Esophagus muscularis mucosa (tissue), 4 donors: Measurements from ENCODE around the gene FAM120B. TPM values are rescaled to one million over a fixed set of nuclear protein-coding genes. Genes with fewer than 3 reads are reported as not detected.

ENCODE experiments used
- DNase-seq: peaks from one replicate; pipeline ENCODE4 v3.0.0-alpha.2; 2017; ENCODE audit errors: extremely low spot score
- H3K27ac ChIP-seq, 4 donors: fragments of 200-600 bp; sonication (generic); replicated peaks in 1 of 4; 1 replicate in 3 of 4; 2 replicates in 1 of 4; pipeline ENCODE4 v1.5.1; 2016 to 2019; ENCODE audit warnings: mild to moderate bottlenecking in 1 of 4
- H3K27me3 ChIP-seq, 4 donors: fragments of 200-600 bp; sonication (generic); one replicate each; pipeline versions ENCODE4 v1.5.1 to v1.6.0; 2016 to 2019
- H3K36me3 ChIP-seq, 4 donors: fragments of 200-600 bp; sonication (generic); one replicate each; pipeline ENCODE4 v1.5.1; 2016 to 2019
- H3K4me1 ChIP-seq, 4 donors: fragments of 200-600 bp; sonication (generic); one replicate each; pipeline ENCODE4 v1.5.1; 2016 to 2019
- H3K4me3 ChIP-seq, 4 donors: fragments of 200-600 bp; sonication (generic); 1 replicate in 2 of 4; 2 replicates in 2 of 4; pipeline ENCODE4 v1.5.1; 2016 to 2019; ENCODE audit warnings: mild to moderate bottlenecking in 4 of 4, moderate library complexity in 1 of 4
- H3K9me3 ChIP-seq, 4 donors: fragments of 200-600 bp; sonication (generic); 1 replicate in 3 of 4; 2 replicates in 1 of 4; pipeline ENCODE4 v1.5.1; 2016 to 2019
- EP300 ChIP-seq: sonication (generic); formaldehyde crosslinking; IDR thresholded peaks from one replicate; pipeline ENCODE4 v1.6.1; 2017; ENCODE audit warnings: antibody characterized with exemption
- POLR2A ChIP-seq: fragments of 450-650 bp; IDR thresholded peaks from one replicate; pipeline ENCODE4 v1.6.1; 2017; ENCODE audit warnings: antibody characterized with exemption, moderate library complexity, mild to moderate bottlenecking, low read depth
- POLR2AphosphoS5 ChIP-seq, 2 donors: sonication (generic); formaldehyde crosslinking; IDR thresholded peaks; one replicate each; pipeline ENCODE4 v1.6.1; 2017; ENCODE audit warnings: antibody characterized with exemption in 2 of 2
- WGBS: methylation state at CpG from one replicate; pipeline ENCODE4 v1.1.5; 2018; 5-methylcytosine and 5-hydroxymethylcytosine counted together
- intact Hi-C: fragments of 100-400 bp; cut with DNase I; formaldehyde crosslinking; loops from one replicate; pipeline ENCODE4 v1.15.1; 2023
- total RNA-seq, 4 donors: library from RNA; depleted of rRNA; stranded (reverse); fragments of >200 nt; gene quantifications; one replicate each; pipeline versions ENCODE4 v1.1.0 to v1.2.1, GENCODE V29; 2016
- TF ChIP-seq, protein P1 (sequence below), 3 experiments: fragments of 200-600 bp in 2 of 3; fragments of 450-650 bp in 1 of 3; sonication (generic) in 2 of 3; IDR thresholded peaks; one replicate each; pipeline ENCODE4 v1.5.1; 2017 to 2019; ENCODE audit warnings: antibody characterized with exemption in 3 of 3, mild to moderate bottlenecking in 2 of 3, moderate library complexity in 1 of 3

Gene FAM120B
- total RNA-seq, 4 donors from 2014 or later, result 28.1 to 49.0 (median 33.7) TPM

GRCh38 chr6:170368544-170368943 is 62.0 kb downstream of the FAM120B start:
- H3K36me3 ChIP-seq, result peaks cover 3 to 72% (median 27%) of the 10 kb centered on the region in 4 donors
- DNase-seq, result no peak
- peaks cover 0 to 13% (median 0%) of the 10 kb centered on the region in 4 donors for H3K4me1 ChIP-seq
- intact Hi-C loops, result no loop called here
- H3K27me3 ChIP-seq, result no peaks in the 10 kb centered on the region
- WGBS, result 78% methylated on average over 2 of the region's 2 CpGs
- no peak overlapping the region for H3K4me3 ChIP-seq
- TF ChIP-seq, protein P1, sequence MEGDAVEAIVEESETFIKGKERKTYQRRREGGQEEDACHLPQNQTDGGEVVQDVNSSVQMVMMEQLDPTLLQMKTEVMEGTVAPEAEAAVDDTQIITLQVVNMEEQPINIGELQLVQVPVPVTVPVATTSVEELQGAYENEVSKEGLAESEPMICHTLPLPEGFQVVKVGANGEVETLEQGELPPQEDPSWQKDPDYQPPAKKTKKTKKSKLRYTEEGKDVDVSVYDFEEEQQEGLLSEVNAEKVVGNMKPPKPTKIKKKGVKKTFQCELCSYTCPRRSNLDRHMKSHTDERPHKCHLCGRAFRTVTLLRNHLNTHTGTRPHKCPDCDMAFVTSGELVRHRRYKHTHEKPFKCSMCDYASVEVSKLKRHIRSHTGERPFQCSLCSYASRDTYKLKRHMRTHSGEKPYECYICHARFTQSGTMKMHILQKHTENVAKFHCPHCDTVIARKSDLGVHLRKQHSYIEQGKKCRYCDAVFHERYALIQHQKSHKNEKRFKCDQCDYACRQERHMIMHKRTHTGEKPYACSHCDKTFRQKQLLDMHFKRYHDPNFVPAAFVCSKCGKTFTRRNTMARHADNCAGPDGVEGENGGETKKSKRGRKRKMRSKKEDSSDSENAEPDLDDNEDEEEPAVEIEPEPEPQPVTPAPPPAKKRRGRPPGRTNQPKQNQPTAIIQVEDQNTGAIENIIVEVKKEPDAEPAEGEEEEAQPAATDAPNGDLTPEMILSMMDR (IDR thresholded peaks at IDR 0.05), result no peak
- TF ChIP-seq POLR2A (no peak), POLR2AphosphoS5 (IDR thresholded peaks at IDR 0.05) (no peak), EP300 (no peak)
- no peak overlapping the region for H3K27ac ChIP-seq
- H3K9me3 ChIP-seq, result no peaks in the 10 kb centered on the region

- DNase-seq, result no peak
- Histone ChIP-seq H3K27me3 (no peaks in the 10 kb centered on the region), H3K9me3 (no peaks in the 10 kb centered on the region), H3K4me1 (peaks cover 0 to 13% (median 0%) of the 10 kb centered on the region in 4 donors), H3K27ac (no peak overlapping the region), H3K4me3 (no peak overlapping the region), H3K36me3 (peaks cover 0 to 72% (median 24%) of the 10 kb centered on the region in 4 donors)
- intact Hi-C loops, result no loop called here
- TF ChIP-seq POLR2A, result no peak
- TF ChIP-seq, protein P1 (IDR thresholded peaks at IDR 0.05), result no peak
- TF ChIP-seq EP300, result no peak
- no peak for TF ChIP-seq POLR2AphosphoS5 (IDR thresholded peaks at IDR 0.05)
- 83% methylated on average over 5 of the region's 5 CpGs for WGBS
Measured at GRCh38 chr6:170369403-170369802, 62.8 kb downstream of the FAM120B start.

- no peak overlapping the region for H3K4me3 ChIP-seq
- TF ChIP-seq POLR2A, result no peak
- no peak for TF ChIP-seq POLR2AphosphoS5 (IDR thresholded peaks at IDR 0.05)
- TF ChIP-seq, protein P1 (IDR thresholded peaks at IDR 0.05), result no peak
- no peak for TF ChIP-seq EP300
- no peaks in the 10 kb centered on the region for H3K27me3 ChIP-seq
- intact Hi-C loops, result no loop called here
- H3K9me3 ChIP-seq, result no peaks in the 10 kb centered on the region
- no peak overlapping the region for H3K27ac ChIP-seq
- no peak for DNase-seq
- peaks cover 0 to 11% (median 0%) of the 10 kb centered on the region in 4 donors for H3K4me1 ChIP-seq
- peaks cover 0 to 62% (median 21%) of the 10 kb centered on the region in 4 donors for H3K36me3 ChIP-seq
- 90% methylated on average over 6 of the region's 6 CpGs for WGBS
Measured at GRCh38 chr6:170370416-170370815, 63.9 kb downstream of the FAM120B start.

- Histone ChIP-seq H3K27ac (no peak overlapping the region), H3K4me3 (no peak overlapping the region), H3K4me1 (peaks cover 0 to 10% (median 0%) of the 10 kb centered on the region in 4 donors), H3K36me3 (peaks cover 0 to 61% (median 27%) of the 10 kb centered on the region in 4 donors), H3K27me3 (no peaks in the 10 kb centered on the region), H3K9me3 (no peaks in the 10 kb centered on the region)
- intact Hi-C loops, result no loop called here
- no peak for DNase-seq
- TF ChIP-seq POLR2A, result no peak
- TF ChIP-seq, protein P1 (IDR thresholded peaks at IDR 0.05), result no peak
- TF ChIP-seq POLR2AphosphoS5 (IDR thresholded peaks at IDR 0.05), result no peak
- no peak for TF ChIP-seq EP300
- 89% methylated on average over 4 of the region's 4 CpGs for WGBS
Measured at GRCh38 chr6:170371080-170371479, 64.5 kb downstream of the FAM120B start.

GRCh38 chr6:170371588-170371987 is 65.0 kb downstream of the FAM120B start:
- no peak for DNase-seq
- H3K9me3 ChIP-seq, result no peaks in the 10 kb centered on the region
- no peaks in the 10 kb centered on the region for H3K27me3 ChIP-seq
- peaks cover 0 to 62% (median 32%) of the 10 kb centered on the region in 4 donors for H3K36me3 ChIP-seq
- peaks cover 0 to 5% (median 0%) of the 10 kb centered on the region in 4 donors for H3K4me1 ChIP-seq
- H3K4me3 ChIP-seq, result no peak overlapping the region
- no peak overlapping the region for H3K27ac ChIP-seq
- WGBS, result 88% methylated on average over 8 of the region's 8 CpGs
- intact Hi-C loops, result no loop called here
- TF ChIP-seq, protein P1 (IDR thresholded peaks at IDR 0.05), result no peak
- TF ChIP-seq POLR2AphosphoS5 (IDR thresholded peaks at IDR 0.05) (no peak), EP300 (no peak), POLR2A (no peak)
